Measurements from ENCODE around the gene CREB1.

Gene CREB1

GRCh38 chr2:207584952-207585351 lies 55.2 kb downstream of the CREB1 start:
- no peak for DNase-seq (ENCODE audit: low read depth)
- H3K4me3 ChIP-seq (ENCODE audit: low read depth, low read length): no peak overlapping the region
- TF ChIP-seq, protein P1, sequence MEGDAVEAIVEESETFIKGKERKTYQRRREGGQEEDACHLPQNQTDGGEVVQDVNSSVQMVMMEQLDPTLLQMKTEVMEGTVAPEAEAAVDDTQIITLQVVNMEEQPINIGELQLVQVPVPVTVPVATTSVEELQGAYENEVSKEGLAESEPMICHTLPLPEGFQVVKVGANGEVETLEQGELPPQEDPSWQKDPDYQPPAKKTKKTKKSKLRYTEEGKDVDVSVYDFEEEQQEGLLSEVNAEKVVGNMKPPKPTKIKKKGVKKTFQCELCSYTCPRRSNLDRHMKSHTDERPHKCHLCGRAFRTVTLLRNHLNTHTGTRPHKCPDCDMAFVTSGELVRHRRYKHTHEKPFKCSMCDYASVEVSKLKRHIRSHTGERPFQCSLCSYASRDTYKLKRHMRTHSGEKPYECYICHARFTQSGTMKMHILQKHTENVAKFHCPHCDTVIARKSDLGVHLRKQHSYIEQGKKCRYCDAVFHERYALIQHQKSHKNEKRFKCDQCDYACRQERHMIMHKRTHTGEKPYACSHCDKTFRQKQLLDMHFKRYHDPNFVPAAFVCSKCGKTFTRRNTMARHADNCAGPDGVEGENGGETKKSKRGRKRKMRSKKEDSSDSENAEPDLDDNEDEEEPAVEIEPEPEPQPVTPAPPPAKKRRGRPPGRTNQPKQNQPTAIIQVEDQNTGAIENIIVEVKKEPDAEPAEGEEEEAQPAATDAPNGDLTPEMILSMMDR (IDR thresholded peaks at IDR 0.05; ENCODE audit: low read depth, low read length, missing control alignments): no peak

- TF ChIP-seq, protein P1 (IDR thresholded peaks at IDR 0.05; ENCODE audit: low read depth, low read length, missing control alignments): no peak
- DNase-seq (ENCODE audit: low read depth): no peak
- no peak overlapping the region for H3K4me3 ChIP-seq (ENCODE audit: low read depth, low read length)
Observed at GRCh38 chr2:207587305-207587704, 57.5 kb downstream of the CREB1 start.

- DNase-seq (ENCODE audit: low read depth): no peak
- TF ChIP-seq, protein P1 (IDR thresholded peaks at IDR 0.05; ENCODE audit: low read depth, low read length, missing control alignments): no peak
- no peak overlapping the region for H3K4me3 ChIP-seq (ENCODE audit: low read depth, low read length)
Observed at GRCh38 chr2:207589143-207589542, 59.4 kb downstream of the CREB1 start.

- TF ChIP-seq, protein P1 (IDR thresholded peaks at IDR 0.05; ENCODE audit: low read depth, low read length, missing control alignments): no peak
- no peak for DNase-seq (ENCODE audit: low read depth)
- H3K4me3 ChIP-seq (ENCODE audit: low read depth, low read length): no peak overlapping the region
Observed at GRCh38 chr2:207593277-207593676, 63.5 kb downstream of the CREB1 start.

DNA sequence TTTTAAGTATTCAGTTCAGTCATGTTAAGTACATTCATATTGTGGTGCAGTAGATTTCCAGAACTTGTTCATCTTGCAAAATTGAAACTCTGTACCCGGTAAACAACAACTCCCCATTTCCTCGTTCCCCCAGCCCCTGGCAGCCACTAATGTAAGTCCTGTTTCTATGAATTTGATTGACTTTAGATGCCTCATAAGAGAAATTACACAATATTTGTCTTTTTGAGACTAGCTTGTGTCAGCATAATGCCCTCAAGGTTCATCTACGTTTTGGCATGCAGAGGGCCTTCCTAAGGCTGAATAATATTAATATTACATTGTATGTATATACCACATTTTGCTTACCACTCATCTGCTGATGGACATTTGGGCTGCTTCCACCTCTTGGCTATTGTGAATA lies 64.5 kb downstream of the CREB1 start:
- TF ChIP-seq, protein P1 (IDR thresholded peaks at IDR 0.05; ENCODE audit: low read depth, low read length, missing control alignments): no peak
- H3K4me3 ChIP-seq (ENCODE audit: low read depth, low read length): no peak overlapping the region
- no peak for DNase-seq (ENCODE audit: low read depth)

DNA sequence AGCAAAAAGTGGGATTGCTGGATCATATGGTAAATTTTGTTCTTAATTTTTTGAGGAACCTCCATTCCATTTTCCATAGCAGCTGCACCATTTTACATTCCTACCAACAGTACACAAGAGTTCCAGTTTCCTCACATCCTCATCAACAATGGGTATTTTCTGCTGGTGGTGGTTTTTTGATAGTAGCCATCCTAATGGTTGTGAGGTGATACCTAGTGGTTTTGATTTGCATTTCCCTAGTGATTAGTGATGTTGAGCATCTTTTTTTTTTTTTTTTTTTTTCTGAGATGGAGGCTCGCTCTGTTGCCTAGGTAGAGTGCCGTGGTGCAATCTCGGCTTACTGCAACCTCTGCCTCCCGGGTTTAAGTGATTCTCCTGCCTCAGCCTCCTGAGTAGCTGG lies 65.0 kb downstream of the CREB1 start:
- TF ChIP-seq, protein P1 (IDR thresholded peaks at IDR 0.05; ENCODE audit: low read depth, low read length, missing control alignments): no peak
- no peak for DNase-seq (ENCODE audit: low read depth)
- H3K4me3 ChIP-seq (ENCODE audit: low read depth, low read length): no peak overlapping the region

DNA sequence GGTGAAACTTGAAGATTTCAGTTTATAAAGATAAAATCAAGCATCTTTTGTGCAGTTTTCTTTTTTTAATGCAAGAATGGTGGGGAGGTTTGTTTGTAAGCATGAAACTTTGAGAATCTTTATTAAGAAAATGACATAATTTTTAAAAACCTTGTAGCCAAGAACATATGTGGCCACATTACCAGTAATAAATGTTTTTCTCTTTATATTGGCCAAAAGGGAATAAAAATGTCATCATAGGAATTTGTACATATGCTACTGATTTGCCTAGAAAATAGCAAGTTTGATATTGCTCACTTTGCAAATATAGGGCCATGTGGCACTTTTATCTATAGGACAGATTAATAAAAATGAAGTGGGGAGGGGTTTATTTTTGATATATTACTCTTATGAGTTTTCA lies 69.9 kb downstream of the CREB1 start:
- TF ChIP-seq, protein P1 (IDR thresholded peaks at IDR 0.05; ENCODE audit: low read depth, low read length, missing control alignments): no peak
- DNase-seq (ENCODE audit: low read depth): no peak
- H3K4me3 ChIP-seq (ENCODE audit: low read depth, low read length): no peak overlapping the region

Data from GM12864 (cell line).